ENCODE data around the gene RSPH1.
"Not testable (repeated sequence)": the region's sequence is repeated elsewhere in the genome, so short reads cannot be mapped to it uniquely, and the experiment has no call there.

Gene RSPH1

GRCh38 chr21:42486072-42486471 lies 10.0 kb downstream of the RSPH1 start:
- no peak for DNase-seq (ENCODE audit: low spot score)

GRCh38 chr21:42484966-42485365 lies 11.1 kb downstream of the RSPH1 start:
- DNase-seq (ENCODE audit: low spot score): no peak

GRCh38 chr21:42481169-42481568 lies 14.9 kb downstream of the RSPH1 start:
- DNase-seq (ENCODE audit: low spot score): no peak

- no peak for DNase-seq (ENCODE audit: low spot score)
These were observed 15.3 kb downstream of the RSPH1 start for GRCh38 chr21:42480736-42481135.

GRCh38 chr21:42479582-42479981 lies 16.4 kb downstream of the RSPH1 start:
- DNase-seq (ENCODE audit: low spot score): no peak

GRCh38 chr21:42478504-42478903 lies 17.5 kb downstream of the RSPH1 start:
- DNase-seq (ENCODE audit: low spot score): no peak

- peak; percentile 15 for DNase-seq (ENCODE audit: low spot score)
These were observed 19.4 kb downstream of the RSPH1 start for GRCh38 chr21:42476388-42477331.

GRCh38 chr21:42475526-42476387 lies 20.3 kb downstream of the RSPH1 start:
- DNase-seq (ENCODE audit: low spot score): no peak

- DNase-seq (ENCODE audit: low spot score): no peak
These were observed 21.0 kb downstream of the RSPH1 start for GRCh38 chr21:42475036-42475435.

- no peak for DNase-seq (ENCODE audit: low spot score)
These were observed 21.8 kb downstream of the RSPH1 start for GRCh38 chr21:42474043-42474831.

GRCh38 chr21:42473498-42474042 lies 22.5 kb downstream of the RSPH1 start:
- no peak for DNase-seq (ENCODE audit: low spot score)

- no peak for DNase-seq (ENCODE audit: low spot score)
These were observed 23.5 kb downstream of the RSPH1 start for GRCh38 chr21:42472521-42472920.

GRCh38 chr21:42471716-42472330 lies 24.2 kb downstream of the RSPH1 start:
- DNase-seq (ENCODE audit: low spot score): no peak

GRCh38 chr21:42471206-42471605 lies 24.8 kb downstream of the RSPH1 start:
- DNase-seq (ENCODE audit: low spot score): no peak

GRCh38 chr21:42469726-42470125 lies 26.3 kb downstream of the RSPH1 start:
- not testable (repeated sequence) for DNase-seq (ENCODE audit: low spot score)

- no peak for DNase-seq (ENCODE audit: low spot score)
These were observed 26.8 kb downstream of the RSPH1 start for GRCh38 chr21:42469272-42469671.

GRCh38 chr21:42468491-42469131 lies 27.4 kb downstream of the RSPH1 start:
- no peak for DNase-seq (ENCODE audit: low spot score)

GRCh38 chr21:42467140-42467983 lies 28.7 kb downstream of the RSPH1 start:
- no peak for DNase-seq (ENCODE audit: low spot score)

GRCh38 chr21:42466700-42467099 lies 29.3 kb downstream of the RSPH1 start:
- no peak for DNase-seq (ENCODE audit: low spot score)

- DNase-seq (ENCODE audit: low spot score): no peak
These were observed 30.3 kb downstream of the RSPH1 start for GRCh38 chr21:42465803-42466127.
